Inflammatory macrophage (primary cell): ENCODE data around the gene MACROD1.

Experiments used
- DNase-seq, 2 donors: peaks; one replicate each; pipeline ENCODE4 v3.0.0-alpha.2; 2020 to 2022

MACROD1 gene

DNA sequence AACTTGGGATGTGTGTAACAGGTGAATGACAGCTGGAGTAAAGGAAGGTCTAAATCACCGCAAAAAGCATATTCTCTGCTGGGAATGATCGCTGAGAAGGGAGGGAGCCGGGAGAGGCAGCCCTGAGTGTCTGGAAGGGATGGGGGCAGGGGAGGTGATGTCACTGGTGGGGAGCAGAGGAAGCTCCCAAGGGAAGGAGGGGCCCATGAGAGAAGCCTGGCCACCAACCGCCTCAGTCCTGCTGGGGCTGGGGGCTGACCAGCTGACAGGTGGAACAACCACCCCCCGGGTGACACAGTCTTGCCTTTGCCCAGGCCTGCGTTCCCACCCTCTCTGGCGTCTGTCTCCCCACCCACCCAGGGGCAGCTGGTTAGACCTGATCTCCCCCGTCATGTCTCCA is 136.1 kb downstream of the MACROD1 start:
- DNase-seq, result no peak

- peak in 1 of 2 donors; percentile 4 for DNase-seq
These were observed 137.4 kb downstream of the MACROD1 start for GRCh38 chr11:64028398-64029115.

DNA sequence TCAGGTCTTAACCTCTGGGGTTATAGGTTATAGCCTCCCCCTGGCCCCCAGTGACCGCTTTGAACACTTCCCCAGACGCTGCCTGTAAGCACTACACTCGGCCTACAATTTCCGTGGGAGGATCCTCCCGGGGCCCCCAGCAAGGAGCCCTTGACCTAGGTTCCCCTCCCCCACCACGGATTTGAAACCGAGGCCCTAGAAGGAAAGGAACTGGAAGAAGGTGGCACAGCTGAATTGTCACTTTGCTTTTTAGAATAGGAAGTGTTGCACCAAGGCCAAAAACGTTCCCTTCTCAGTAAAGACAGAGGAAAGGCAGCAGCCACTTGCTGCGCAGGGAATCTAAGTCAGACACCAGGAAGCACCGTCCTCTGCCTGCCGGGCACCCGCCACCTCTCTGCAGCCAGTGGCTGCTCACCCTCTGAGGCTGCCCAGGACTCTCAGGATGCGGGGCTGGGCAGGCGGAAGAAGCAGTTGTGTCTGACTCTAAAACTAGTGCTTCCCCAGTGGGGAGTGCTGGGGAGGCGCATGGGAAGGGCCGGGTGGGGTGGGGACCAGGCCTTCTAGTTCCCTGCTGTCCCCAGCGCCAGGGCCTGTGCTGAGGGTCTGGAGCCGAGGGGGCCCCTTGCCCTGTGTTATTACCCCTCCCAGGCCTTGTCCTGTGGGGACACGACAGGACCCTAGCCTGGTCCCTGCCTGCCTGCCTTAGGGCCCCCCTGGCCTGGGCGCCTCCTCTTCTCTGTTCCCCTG is 138.1 kb downstream of the MACROD1 start:
- peak; percentile 78 to 83 for DNase-seq

DNA sequence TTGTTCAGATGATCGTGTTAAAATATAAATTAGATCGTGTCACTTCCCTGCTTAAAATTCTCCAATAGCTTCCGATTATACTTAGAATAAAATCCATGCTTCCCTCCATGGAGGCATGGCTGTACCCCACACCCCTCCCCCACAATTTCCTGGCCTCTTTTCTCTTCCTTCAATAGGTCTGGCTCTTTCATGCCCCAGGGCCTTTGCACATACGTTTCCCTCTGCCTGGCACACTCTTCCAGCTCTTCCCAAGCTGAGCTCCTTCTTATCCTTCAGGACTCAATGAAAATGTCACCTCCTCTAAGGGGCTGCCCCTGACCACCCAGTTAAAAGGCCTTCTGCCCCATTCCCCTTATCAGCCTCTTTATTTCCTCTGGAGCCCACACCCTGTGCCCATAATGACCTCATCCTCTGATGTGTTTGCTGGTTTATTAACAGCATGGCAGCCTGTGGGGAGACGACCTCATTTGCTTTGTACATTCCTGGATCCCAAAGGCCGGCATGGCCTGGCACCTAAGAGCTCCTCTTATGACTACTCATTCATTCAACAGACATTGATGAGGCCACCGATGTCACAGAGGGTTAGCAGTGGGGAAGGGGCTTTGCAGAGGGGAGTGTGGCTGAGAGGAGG is 139.2 kb downstream of the MACROD1 start:
- no peak for DNase-seq

DNA sequence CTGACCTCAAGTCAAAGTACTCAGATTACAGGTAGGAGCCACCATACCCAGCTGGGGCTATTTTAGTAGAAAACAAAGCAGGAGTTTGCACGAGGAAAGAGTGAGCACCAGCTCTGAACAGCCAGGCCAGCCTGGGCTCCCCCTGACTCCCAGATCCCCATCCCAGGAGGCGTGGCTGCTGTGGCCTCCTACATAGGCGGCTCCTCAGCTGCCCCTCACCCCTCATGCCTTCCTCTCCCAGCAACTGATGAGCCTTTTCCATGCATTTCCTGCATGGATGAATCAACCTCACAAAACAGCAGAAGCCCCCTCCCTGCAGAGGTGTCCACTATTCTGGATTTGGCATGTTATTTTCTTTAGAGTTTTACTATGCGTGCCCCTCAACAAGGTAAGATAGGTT is 140.7 kb downstream of the MACROD1 start:
- no peak for DNase-seq

DNA sequence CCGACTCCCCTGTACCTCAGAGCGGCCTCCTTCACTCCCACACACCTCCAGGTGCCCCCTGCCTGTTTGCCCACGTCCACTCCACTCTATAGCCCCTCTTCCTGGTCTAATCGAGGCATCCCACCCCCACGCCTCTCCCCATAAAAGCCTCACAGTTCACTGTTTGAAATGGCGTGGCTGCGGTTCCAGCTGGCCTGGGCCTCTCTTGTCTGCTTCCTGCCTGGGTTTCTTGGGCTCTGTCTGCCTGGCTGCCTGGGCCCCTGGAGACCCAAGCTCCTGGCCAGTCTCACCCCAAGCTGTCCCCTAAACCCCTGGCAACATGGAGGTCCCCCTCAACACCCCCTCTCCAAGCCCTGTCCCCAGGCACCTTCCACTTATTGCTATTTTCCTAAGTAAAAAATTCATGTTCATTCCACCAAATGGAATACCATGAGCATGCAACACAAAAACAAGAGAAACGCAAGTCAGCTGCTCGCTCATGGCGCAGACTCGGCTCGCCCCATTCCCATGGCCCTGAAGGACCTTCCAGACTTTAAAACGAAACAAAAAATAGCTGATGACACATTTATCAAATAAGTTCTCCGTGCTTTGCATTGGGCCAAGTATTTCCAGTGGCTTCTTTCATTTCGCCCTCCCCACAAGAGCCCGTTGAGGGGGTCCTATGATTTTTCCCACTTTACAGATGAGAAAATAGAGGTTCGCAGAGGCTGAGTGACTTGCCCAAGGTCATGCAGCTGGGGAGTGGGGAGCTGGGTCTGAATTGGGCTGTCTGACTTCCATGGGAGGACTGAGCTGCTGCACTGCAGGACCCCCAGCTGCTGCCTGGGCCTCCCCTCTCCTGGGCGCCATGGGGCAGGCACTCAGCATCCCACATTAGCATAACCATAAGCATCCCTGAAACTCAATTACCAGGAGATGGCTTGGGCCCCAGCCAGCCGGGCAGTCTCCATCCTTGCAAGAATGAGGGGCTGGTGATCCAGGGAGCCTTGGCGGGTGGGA is 141.9 kb downstream of the MACROD1 start:
- DNase-seq, result no peak

DNA sequence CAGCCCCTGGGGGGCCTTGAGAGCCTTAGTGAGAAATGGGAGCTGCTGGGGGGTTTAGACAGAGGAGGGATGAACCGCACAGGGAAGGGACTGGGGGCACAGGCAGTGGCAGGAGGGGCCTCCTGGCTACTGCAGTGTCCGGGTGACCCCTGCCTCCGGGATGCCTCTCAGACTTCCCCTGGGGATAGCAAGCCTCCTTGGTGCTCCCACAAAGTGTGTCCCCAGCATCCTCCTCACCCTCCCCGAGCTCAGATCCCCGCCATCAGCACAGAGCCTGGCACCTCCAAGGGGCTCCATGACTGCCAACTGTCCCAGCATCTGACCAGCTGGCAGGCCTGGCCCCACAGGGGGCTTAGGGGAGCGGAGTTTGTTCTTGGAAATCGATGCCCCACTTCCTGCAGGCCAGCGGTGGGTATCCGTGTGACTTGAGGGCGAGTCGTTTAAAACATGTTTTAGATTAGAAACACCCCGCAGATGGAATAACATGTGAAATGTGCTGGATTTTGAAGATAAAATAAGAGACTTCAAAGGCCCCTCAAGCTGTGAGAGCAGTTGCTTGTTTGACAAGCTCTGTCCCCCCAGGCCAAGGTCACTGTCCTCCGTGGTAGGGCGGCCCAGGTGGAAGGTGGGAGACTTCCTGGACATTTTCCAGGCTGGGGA is 143.7 kb downstream of the MACROD1 start:
- DNase-seq, result no peak

DNA sequence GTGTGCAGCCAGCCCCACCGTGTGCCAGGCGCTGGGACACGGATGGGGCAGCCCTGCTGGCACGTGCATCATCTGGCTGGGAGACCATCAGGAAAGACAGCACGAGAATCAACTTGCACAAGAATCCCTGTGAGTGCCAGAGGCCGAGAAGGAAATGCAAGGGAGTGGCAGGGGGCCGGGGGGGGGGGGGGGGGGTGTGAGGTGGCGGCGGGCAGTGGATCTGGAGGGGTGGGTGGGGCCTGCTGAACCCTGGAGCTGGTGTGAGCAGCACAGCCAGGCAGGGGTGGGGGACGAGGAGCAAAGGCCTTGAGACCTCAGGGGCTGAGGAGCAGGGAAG is 144.2 kb downstream of the MACROD1 start:
- DNase-seq, result no peak

DNA sequence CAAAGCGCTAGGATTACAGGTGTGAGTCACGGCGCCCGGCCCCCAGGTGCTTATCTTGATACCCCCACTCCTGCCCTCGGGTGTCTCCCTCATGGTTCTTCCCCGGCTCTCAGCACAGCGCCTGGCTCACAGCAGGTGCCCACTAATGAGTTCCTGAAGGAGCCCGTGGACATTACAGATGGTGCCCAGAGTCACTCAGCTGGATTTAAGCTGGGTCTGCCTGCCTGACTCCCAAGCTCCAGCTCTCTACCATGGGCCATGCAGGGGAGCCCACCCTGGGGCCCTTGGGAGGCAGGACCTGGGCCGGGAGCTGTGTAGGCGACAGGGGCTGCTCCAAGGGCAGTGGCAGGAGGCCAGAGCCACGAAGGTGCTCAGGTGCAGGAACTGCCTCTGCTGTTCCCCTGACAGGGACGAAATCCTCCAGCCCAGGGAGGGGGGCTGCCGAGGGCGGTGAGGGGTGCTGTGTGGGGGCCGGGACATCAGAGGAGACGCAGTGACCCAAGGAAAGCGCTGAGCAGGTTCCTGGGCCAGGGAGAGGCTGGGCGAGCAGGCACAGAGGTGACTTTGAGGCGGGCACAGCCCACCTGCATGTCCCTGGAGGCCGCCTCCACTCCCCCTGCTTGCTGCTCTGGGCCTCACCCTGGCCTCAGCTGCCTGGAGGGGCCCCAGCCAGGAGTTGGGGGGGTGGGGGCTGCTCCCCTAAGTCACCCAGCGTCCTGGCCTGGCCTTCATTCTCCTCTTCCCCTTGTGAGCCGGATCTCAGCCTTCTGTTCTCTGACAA is 144.7 kb downstream of the MACROD1 start:
- DNase-seq, result no peak

DNA sequence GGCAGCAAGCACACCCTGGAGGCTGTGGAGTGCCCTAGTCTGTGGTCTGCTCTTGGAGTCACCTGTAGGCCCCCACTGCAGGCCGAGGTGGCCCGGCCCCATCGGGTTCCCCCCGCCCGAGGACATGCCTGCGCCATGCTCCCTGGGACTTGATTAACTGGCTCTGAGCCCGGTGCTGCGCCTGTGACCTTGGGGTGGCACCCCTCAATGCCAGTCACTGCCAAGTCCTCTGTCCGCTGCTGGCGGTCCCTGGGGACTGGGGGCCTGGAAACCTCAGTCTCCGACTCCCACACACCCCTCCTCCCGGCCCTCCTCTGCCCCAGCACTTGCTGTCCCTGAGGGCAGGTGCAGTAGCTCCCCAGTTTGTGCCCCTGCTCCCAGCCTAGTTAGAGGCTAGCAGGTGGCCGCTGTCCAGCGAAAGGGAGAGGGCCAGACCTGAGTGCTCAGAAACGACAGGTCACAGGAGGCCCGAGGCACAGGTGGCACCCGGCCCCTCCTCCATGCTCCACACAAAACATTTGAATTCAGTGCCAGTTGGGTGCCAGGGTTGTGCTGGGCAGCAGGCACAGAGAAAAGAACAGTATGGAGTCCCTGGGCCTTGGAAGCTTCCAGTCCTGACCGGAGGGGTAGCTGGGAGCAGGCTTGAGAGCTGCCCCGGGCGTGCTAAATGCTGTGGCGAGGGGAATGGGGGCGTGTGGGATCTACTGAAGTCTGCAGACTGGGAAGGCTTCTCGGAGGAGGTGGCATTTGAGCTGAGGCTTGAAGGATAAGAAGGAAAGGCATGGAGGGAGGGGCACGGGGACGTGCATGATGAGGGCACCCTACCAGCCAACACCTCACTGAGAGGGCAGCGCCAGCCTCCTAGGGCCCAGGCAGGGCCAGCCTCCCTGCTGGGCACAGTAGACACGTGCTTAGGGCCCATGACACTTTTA is 146.5 kb downstream of the MACROD1 start:
- DNase-seq, result no peak

GRCh38 chr11:64018310-64018709 is 147.6 kb downstream of the MACROD1 start:
- no peak for DNase-seq

- DNase-seq, result no peak
These were observed 148.0 kb downstream of the MACROD1 start for GRCh38 chr11:64017945-64018224.

- no peak for DNase-seq
These were observed 149.7 kb downstream of the MACROD1 start for GRCh38 chr11:64015935-64016845.

GRCh38 chr11:64015510-64015909 is 150.4 kb downstream of the MACROD1 start:
- DNase-seq, result no peak

GRCh38 chr11:64014356-64014755 is 151.6 kb downstream of the MACROD1 start:
- DNase-seq, result no peak

DNA sequence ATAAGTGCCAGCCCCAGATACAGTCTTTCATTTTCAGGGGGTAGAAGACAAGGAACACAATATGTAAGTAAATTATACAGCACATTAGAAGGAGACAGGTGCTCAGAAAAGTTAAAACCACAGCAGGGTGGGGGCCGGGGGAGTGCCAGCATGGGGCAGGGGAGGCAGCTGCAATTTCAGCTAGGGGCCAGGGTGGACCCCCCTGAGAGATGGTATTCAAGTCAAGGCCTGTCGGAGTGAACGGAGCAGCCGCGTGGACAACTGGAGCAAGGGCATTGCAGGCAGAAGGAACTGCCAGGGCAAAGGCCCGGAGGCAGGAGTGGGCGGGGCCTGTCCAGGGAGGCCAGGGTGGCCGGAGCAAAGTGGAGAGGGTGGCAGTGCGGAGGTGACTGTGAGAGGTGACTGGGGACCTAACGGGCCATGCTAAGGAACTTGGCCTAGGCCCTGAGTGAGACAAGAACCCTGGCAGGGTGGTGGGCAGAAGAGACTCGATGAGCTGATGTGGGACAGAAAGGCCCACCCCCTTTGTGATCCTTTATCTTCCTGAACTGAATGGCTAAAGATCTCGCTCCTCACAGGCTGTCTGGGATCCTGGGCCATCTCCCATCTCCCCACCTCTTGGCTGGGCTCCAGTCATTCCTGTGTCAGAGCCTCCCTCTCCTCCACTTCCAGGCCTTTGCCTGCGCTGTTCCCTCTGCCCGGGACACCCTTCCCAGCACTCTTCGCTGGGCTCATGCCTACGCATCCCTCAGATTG is 152.6 kb downstream of the MACROD1 start:
- DNase-seq, result no peak

- DNase-seq, result no peak
These were observed 154.5 kb downstream of the MACROD1 start for GRCh38 chr11:64011371-64011770.

GRCh38 chr11:64010783-64011182 is 155.1 kb downstream of the MACROD1 start:
- no peak for DNase-seq
